UCSD-AML1 (cell line): Measurements from ENCODE around the gene NOTCH1.
"Not testable (repeated sequence)": the region's sequence is repeated elsewhere in the genome, so short reads cannot be mapped to it uniquely, and the experiment has no call there.

Source experiments
- DNase-seq: peaks from one replicate; lab custom pipeline; 2025; ENCODE audit not compliant: unreplicated experiment; lab: John Stamatoyannopoulos, UW

The NOTCH1 gene

GRCh38 chr9:136578915-136579649 lies 33.2 kb upstream of the NOTCH1 start:
- no peak for DNase-seq

- DNase-seq = no peak
These were observed 32.7 kb upstream of the NOTCH1 start for GRCh38 chr9:136578626-136578914.

- no peak for DNase-seq
These were observed 32.2 kb upstream of the NOTCH1 start for GRCh38 chr9:136577941-136578625.

GRCh38 chr9:136576269-136576626 lies 30.4 kb upstream of the NOTCH1 start:
- no peak for DNase-seq

GRCh38 chr9:136575626-136576268 lies 29.9 kb upstream of the NOTCH1 start:
- no peak for DNase-seq

GRCh38 chr9:136574606-136575005 lies 28.8 kb upstream of the NOTCH1 start:
- DNase-seq = not testable (repeated sequence)

- DNase-seq = no peak
These were observed 27.2 kb upstream of the NOTCH1 start for GRCh38 chr9:136572828-136573625.

- no peak for DNase-seq
These were observed 26.4 kb upstream of the NOTCH1 start for GRCh38 chr9:136572003-136572827.

- no peak for DNase-seq
These were observed 25.7 kb upstream of the NOTCH1 start for GRCh38 chr9:136571531-136571930.

- no peak for DNase-seq
These were observed 25.1 kb upstream of the NOTCH1 start for GRCh38 chr9:136570916-136571315.

- DNase-seq = no peak
These were observed 24.5 kb upstream of the NOTCH1 start for GRCh38 chr9:136570191-136570845.

GRCh38 chr9:136569526-136570148 lies 23.8 kb upstream of the NOTCH1 start:
- DNase-seq = no peak

GRCh38 chr9:136568288-136569081 lies 22.6 kb upstream of the NOTCH1 start:
- no peak for DNase-seq

GRCh38 chr9:136567651-136568287 lies 21.9 kb upstream of the NOTCH1 start:
- DNase-seq = no peak

- DNase-seq = no peak
These were observed 21.1 kb upstream of the NOTCH1 start for GRCh38 chr9:136566901-136567300.

- DNase-seq = no peak
These were observed 20.7 kb upstream of the NOTCH1 start for GRCh38 chr9:136566553-136566895.

- DNase-seq = no peak
These were observed 20.1 kb upstream of the NOTCH1 start for GRCh38 chr9:136565715-136566552.
